GM12878 (cell line): ENCODE results near the gene SLC12A3. TPM values are rescaled to one million over a fixed set of nuclear protein-coding genes. Genes with fewer than 3 reads are reported as not detected.
A peak's percentile ranks its signal among the peaks of the same experiment; 100 is the strongest.

ENCODE experiments used
- CREB1 ChIP-seq: IDR thresholded peaks from 2 replicates; pipeline ENCODE4 v1.6.1; 2012; ENCODE audit warnings: low read depth, mild to moderate bottlenecking, inconsistent platforms
- RBBP5 ChIP-seq: fragments of 200-600 bp; sonication (generic); conservative IDR thresholded peaks from 2 replicates; pipeline ENCODE4 v1.6.1; 2016
- SREBF1 ChIP-seq: IDR thresholded peaks from 2 replicates; pipeline ENCODE4 v1.6.1; 2012; ENCODE audit warnings: mild to moderate bottlenecking, low read length
- STAT3 ChIP-seq: IDR thresholded peaks from 2 replicates; pipeline ENCODE4 v1.6.1; 2011; ENCODE audit warnings: low read depth, low read length, improper control_type of control experiment
- TCF3 ChIP-seq: IDR thresholded peaks from 2 replicates; pipeline ENCODE4 v1.6.1; 2012; ENCODE audit warnings: low read depth, mild to moderate bottlenecking, low read length, borderline replicate concordance; ENCODE audit not compliant: insufficient read depth
- polyA plus RNA-seq, 11 experiments: library from polyadenylated mRNA; depleted of rRNA in 4 of 11; unstranded in 6 of 11; stranded (reverse) in 5 of 11; fragments of >200 nt; fragmentation: Nextera tagmentation in 4 of 11; fragmentation: Illumina TruSeq in 1 of 11; extraction: Ambion mirVana in 4 of 11; extraction: Trizol in 1 of 11; gene quantifications; 1 replicate in 1 of 11; 2 replicates in 10 of 11; pipeline versions ENCODE4 v1.2.1 to v1.2.3, GENCODE V29; 2011 to 2016; ENCODE audit warnings: inconsistent platforms in 2 of 11, missing spikeins in 2 of 11, low read depth in 1 of 11
- total RNA-seq, 4 experiments: library from RNA; depleted of rRNA in 3 of 4; stranded (reverse); fragments of >200 nt in 3 of 4; fragmentation: Illumina TruSeq in 1 of 4; extraction: Trizol in 1 of 4; gene quantifications; 2 replicates each; pipeline versions ENCODE4 v1.2.1 to v1.2.3, GENCODE V29; 2013 to 2021
- TF ChIP-seq, protein P1 (sequence below): IDR thresholded peaks from 2 replicates; pipeline ENCODE4 v1.6.1; 2012; ENCODE audit warnings: mild to moderate bottlenecking, low read depth, low read length
- TF ChIP-seq, protein P2 (sequence below): fragments of 450-650 bp; formaldehyde crosslinking; IDR thresholded peaks from 2 replicates; pipeline ENCODE4 v1.5.0; 2022; ENCODE audit warnings: mild to moderate bottlenecking, missing genetic modification characterization

The SLC12A3 gene
- total and polyA plus RNA-seq, 10 of the 15 experiments (the other 5 are each of a cell fraction or from before 2014, with no cell fraction given): 0.05 to 6.3 (median 3.1) TPM

DNA sequence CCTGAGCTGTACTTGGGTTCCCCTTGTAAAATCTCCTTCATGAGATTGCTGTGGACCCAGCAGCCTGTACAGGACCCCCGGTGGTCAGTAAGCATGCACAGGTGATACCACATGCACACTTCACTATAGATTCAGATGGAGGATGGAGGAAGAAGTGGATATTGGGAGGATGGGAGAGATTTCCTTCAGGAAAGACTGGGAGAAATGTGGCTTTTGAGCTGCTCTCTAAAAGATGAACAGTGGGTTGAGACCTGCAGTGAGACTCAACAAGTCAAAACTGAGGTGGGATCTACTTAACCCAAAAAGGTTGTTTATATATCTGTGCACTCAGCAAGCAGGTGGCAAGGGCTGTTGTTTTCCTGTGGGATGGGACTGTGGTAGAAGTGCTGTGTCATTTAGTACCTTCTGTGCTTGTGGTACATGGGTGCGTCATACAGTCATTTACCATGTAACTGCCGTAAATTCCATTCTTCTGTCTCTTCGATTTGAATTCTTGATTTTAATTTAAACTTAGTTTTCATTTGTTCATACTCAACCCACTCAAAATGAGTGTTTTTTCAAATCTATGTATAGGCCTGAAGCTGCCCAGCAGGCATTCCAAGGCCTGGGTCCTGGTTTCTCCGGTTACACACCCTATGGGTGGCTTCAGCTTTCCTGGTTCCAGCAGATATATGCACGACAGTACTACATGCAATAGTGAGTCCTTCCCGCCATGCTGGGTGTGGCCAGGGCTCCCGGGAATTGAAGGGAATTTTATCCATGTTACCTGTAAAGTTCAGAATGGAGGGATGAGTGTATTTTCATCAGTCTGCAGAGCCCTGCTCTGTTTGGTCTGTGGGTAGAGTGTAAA lies 73.9 kb downstream of the SLC12A3 start (continued):
- TF ChIP-seq, protein P1, sequence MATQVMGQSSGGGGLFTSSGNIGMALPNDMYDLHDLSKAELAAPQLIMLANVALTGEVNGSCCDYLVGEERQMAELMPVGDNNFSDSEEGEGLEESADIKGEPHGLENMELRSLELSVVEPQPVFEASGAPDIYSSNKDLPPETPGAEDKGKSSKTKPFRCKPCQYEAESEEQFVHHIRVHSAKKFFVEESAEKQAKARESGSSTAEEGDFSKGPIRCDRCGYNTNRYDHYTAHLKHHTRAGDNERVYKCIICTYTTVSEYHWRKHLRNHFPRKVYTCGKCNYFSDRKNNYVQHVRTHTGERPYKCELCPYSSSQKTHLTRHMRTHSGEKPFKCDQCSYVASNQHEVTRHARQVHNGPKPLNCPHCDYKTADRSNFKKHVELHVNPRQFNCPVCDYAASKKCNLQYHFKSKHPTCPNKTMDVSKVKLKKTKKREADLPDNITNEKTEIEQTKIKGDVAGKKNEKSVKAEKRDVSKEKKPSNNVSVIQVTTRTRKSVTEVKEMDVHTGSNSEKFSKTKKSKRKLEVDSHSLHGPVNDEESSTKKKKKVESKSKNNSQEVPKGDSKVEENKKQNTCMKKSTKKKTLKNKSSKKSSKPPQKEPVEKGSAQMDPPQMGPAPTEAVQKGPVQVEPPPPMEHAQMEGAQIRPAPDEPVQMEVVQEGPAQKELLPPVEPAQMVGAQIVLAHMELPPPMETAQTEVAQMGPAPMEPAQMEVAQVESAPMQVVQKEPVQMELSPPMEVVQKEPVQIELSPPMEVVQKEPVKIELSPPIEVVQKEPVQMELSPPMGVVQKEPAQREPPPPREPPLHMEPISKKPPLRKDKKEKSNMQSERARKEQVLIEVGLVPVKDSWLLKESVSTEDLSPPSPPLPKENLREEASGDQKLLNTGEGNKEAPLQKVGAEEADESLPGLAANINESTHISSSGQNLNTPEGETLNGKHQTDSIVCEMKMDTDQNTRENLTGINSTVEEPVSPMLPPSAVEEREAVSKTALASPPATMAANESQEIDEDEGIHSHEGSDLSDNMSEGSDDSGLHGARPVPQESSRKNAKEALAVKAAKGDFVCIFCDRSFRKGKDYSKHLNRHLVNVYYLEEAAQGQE: no peak
- TF ChIP-seq, protein P2, sequence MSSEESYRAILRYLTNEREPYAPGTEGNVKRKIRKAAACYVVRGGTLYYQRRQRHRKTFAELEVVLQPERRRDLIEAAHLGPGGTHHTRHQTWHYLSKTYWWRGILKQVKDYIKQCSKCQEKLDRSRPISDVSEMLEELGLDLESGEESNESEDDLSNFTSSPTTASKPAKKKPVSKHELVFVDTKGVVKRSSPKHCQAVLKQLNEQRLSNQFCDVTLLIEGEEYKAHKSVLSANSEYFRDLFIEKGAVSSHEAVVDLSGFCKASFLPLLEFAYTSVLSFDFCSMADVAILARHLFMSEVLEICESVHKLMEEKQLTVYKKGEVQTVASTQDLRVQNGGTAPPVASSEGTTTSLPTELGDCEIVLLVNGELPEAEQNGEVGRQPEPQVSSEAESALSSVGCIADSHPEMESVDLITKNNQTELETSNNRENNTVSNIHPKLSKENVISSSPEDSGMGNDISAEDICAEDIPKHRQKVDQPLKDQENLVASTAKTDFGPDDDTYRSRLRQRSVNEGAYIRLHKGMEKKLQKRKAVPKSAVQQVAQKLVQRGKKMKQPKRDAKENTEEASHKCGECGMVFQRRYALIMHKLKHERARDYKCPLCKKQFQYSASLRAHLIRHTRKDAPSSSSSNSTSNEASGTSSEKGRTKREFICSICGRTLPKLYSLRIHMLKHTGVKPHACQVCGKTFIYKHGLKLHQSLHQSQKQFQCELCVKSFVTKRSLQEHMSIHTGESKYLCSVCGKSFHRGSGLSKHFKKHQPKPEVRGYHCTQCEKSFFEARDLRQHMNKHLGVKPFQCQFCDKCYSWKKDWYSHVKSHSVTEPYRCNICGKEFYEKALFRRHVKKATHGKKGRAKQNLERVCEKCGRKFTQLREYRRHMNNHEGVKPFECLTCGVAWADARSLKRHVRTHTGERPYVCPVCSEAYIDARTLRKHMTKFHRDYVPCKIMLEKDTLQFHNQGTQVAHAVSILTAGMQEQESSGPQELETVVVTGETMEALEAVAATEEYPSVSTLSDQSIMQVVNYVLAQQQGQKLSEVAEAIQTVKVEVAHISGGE (CRISPR knock-in tag): no peak
- peak; percentile 57; the same call in 1 of the 2 replicates for TF ChIP-seq TCF3
- no peak for TF ChIP-seq STAT3
- 0 out of 2 replicates have a peak, but pooled peaks have one; percentile 53 for TF ChIP-seq CREB1
- no peak for TF ChIP-seq SREBF1
- no peak for TF ChIP-seq RBBP5
